Neutrophil (primary cell): Measurements from ENCODE around the gene CNTNAP2.
"Not testable (repeated sequence)": the region's sequence is repeated elsewhere in the genome, so short reads cannot be mapped to it uniquely, and the experiment has no call there.

Experiments used
- H3K27ac ChIP-seq: fragments of 200-600 bp; sonication (generic); 2 replicates; pipeline ENCODE4 v1.5.1; 2016; ENCODE audit warnings: mild to moderate bottlenecking, moderate library complexity
- H3K27me3 ChIP-seq: fragments of 200-600 bp; sonication (generic); 2 replicates; pipeline ENCODE4 v1.6.0; 2016; ENCODE audit warnings: mild to moderate bottlenecking
- H3K36me3 ChIP-seq: fragments of 200-600 bp; sonication (generic); 2 replicates; pipeline ENCODE4 v1.5.1; 2017
- H3K4me1 ChIP-seq, 2 experiments: fragments of 200-600 bp in 1 of 2; sonication (generic) in 1 of 2; 1 replicate in 1 of 2; 2 replicates in 1 of 2; pipeline versions ENCODE4 v1.5.1 to v1.6.1; 2013 to 2016; ENCODE audit warnings: low read depth in 1 of 2, low read length in 1 of 2, mild to moderate bottlenecking in 1 of 2, moderate library complexity in 1 of 2; ENCODE audit not compliant: control insufficient read depth in 1 of 2, insufficient read depth in 1 of 2
- H3K4me3 ChIP-seq, 2 experiments: fragments of 200-600 bp in 1 of 2; sonication (generic) in 1 of 2; 1 replicate in 1 of 2; 2 replicates in 1 of 2; pipeline ENCODE4 v1.5.1; 2013 to 2016; ENCODE audit warnings: low read depth in 1 of 2, low read length in 1 of 2, mild to moderate bottlenecking in 1 of 2, moderate library complexity in 1 of 2
- H3K9me3 ChIP-seq: fragments of 200-600 bp; sonication (generic); 2 replicates; pipeline ENCODE4 v1.5.1; 2016
- CTCF ChIP-seq: fragments of 200-600 bp; sonication (generic); IDR thresholded peaks from 2 replicates; pipeline ENCODE4 v1.5.1; 2016; ENCODE audit warnings: antibody characterized with exemption

The CNTNAP2 gene

GRCh38 chr7:146177301-146177700, 60.7 kb downstream of the CNTNAP2 start:
- H3K27me3 ChIP-seq = no peaks in the 10 kb centered on the region
- no peaks in the 10 kb centered on the region for H3K9me3 ChIP-seq
- H3K27ac ChIP-seq = no peak overlapping the region
- H3K4me3 ChIP-seq = no peak overlapping the region
- H3K36me3 ChIP-seq = no peaks in the 10 kb centered on the region
- no peak for TF ChIP-seq CTCF
- H3K4me1 ChIP-seq = no peaks in the 10 kb centered on the region

GRCh38 chr7:146185844-146186243, 69.2 kb downstream of the CNTNAP2 start:
- no peak overlapping the region for H3K27ac ChIP-seq
- H3K9me3 ChIP-seq = no peaks in the 10 kb centered on the region
- no peaks in the 10 kb centered on the region for H3K27me3 ChIP-seq
- no peak overlapping the region for H3K4me3 ChIP-seq
- H3K36me3 ChIP-seq = no peaks in the 10 kb centered on the region
- no peaks in the 10 kb centered on the region for H3K4me1 ChIP-seq
- no peak for TF ChIP-seq CTCF

- not testable (repeated sequence) for H3K27me3 ChIP-seq, H3K27ac ChIP-seq, H3K4me1 ChIP-seq, H3K4me3 ChIP-seq, H3K9me3 ChIP-seq, H3K36me3 ChIP-seq
Measured at GRCh38 chr7:146191428-146191827, 74.8 kb downstream of the CNTNAP2 start.

GRCh38 chr7:146201945-146202344, 85.3 kb downstream of the CNTNAP2 start:
- Histone ChIP-seq H3K9me3 (no peaks in the 10 kb centered on the region), H3K4me1 (no peaks in the 10 kb centered on the region), H3K27me3 (no peaks in the 10 kb centered on the region), H3K36me3 (no peaks in the 10 kb centered on the region), H3K4me3 (no peak overlapping the region), H3K27ac (no peak overlapping the region)
- no peak for TF ChIP-seq CTCF

GRCh38 chr7:146206270-146206669, 89.7 kb downstream of the CNTNAP2 start:
- TF ChIP-seq CTCF = no peak
- H3K36me3 ChIP-seq = no peaks in the 10 kb centered on the region
- H3K9me3 ChIP-seq = no peaks in the 10 kb centered on the region
- H3K27ac ChIP-seq = no peak overlapping the region
- no peaks in the 10 kb centered on the region for H3K4me1 ChIP-seq
- no peak overlapping the region for H3K4me3 ChIP-seq
- H3K27me3 ChIP-seq = no peaks in the 10 kb centered on the region

GRCh38 chr7:146208492-146208891, 91.9 kb downstream of the CNTNAP2 start:
- Histone ChIP-seq H3K9me3 (no peaks in the 10 kb centered on the region), H3K27ac (no peak overlapping the region), H3K36me3 (no peaks in the 10 kb centered on the region), H3K4me1 (no peaks in the 10 kb centered on the region), H3K27me3 (no peaks in the 10 kb centered on the region), H3K4me3 (no peak overlapping the region)
- TF ChIP-seq CTCF = no peak
